Measurements from ENCODE around the gene LMO7.

- TF ChIP-seq, protein P1, sequence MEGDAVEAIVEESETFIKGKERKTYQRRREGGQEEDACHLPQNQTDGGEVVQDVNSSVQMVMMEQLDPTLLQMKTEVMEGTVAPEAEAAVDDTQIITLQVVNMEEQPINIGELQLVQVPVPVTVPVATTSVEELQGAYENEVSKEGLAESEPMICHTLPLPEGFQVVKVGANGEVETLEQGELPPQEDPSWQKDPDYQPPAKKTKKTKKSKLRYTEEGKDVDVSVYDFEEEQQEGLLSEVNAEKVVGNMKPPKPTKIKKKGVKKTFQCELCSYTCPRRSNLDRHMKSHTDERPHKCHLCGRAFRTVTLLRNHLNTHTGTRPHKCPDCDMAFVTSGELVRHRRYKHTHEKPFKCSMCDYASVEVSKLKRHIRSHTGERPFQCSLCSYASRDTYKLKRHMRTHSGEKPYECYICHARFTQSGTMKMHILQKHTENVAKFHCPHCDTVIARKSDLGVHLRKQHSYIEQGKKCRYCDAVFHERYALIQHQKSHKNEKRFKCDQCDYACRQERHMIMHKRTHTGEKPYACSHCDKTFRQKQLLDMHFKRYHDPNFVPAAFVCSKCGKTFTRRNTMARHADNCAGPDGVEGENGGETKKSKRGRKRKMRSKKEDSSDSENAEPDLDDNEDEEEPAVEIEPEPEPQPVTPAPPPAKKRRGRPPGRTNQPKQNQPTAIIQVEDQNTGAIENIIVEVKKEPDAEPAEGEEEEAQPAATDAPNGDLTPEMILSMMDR (IDR thresholded peaks at IDR 0.05), result no peak
- no peak for TF ChIP-seq POLR2A (IDR thresholded peaks at IDR 0.05)
Observed at GRCh38 chr13:75904012-75904411, 267.9 kb downstream of the LMO7 start.
